MCF 10A (cell line): ENCODE measurements around the gene TNFSF12. TPM values are rescaled to one million over a fixed set of nuclear protein-coding genes. Genes with fewer than 3 reads are reported as not detected.

Experiments
- BruUV-seq: library from RNA; stranded (reverse); fragments of 400-500 nt; replicated peaks from 2 replicates; lab custom pipeline; 2021; lab: Mats Ljungman, UMichigan
- CTCF ChIA-PET: fragments of 300-600 bp; sonication (Branson Sonifier 250); formaldehyde crosslinking; extraction: SDS; loops from one replicate; lab custom pipeline; 2021; ENCODE audit warnings: antibody characterized with exemption, inconsistent platforms; lab: Yijun Ruan, JAX
- POLR2A ChIA-PET: fragments of 300-600, 350-650 bp; sonication (Branson Sonifier 250); formaldehyde crosslinking; extraction: SDS; loops from one replicate; lab custom pipeline; 2020; ENCODE audit warnings: antibody characterized with exemption, inconsistent platforms; lab: Yijun Ruan, JAX
- DNase-seq: peaks from one replicate; pipeline ENCODE4 v3.0.0-alpha.2; 2018; ENCODE audit not compliant: unreplicated experiment
- H3K27ac Mint-ChIP-seq: one replicate; pipeline ENCODE4 v1.8.0; 2022; ENCODE audit warnings: mild to moderate bottlenecking, low read depth, mixed read lengths; ENCODE audit not compliant: unreplicated experiment
- H3K27me3 Mint-ChIP-seq: one replicate; pipeline ENCODE4 v1.8.0; 2022; ENCODE audit warnings: mixed read lengths; ENCODE audit not compliant: insufficient read depth, unreplicated experiment
- H3K36me3 Mint-ChIP-seq: one replicate; pipeline ENCODE4 v1.8.0; 2022; ENCODE audit warnings: mild to moderate bottlenecking, moderate library complexity, mixed read lengths; ENCODE audit not compliant: insufficient read depth, unreplicated experiment
- H3K4me1 Mint-ChIP-seq: one replicate; pipeline ENCODE4 v1.8.0; 2022; ENCODE audit warnings: mixed read lengths; ENCODE audit not compliant: insufficient read depth, unreplicated experiment
- H3K4me3 Mint-ChIP-seq: one replicate; pipeline ENCODE4 v1.8.0; 2022; ENCODE audit warnings: mild to moderate bottlenecking, moderate library complexity, mixed read lengths; ENCODE audit not compliant: unreplicated experiment
- H3K9me3 Mint-ChIP-seq: one replicate; pipeline ENCODE4 v1.8.0; 2022; ENCODE audit warnings: mixed read lengths; ENCODE audit not compliant: unreplicated experiment
- CTCF ChIP-seq: fragments of 200-600 bp; IDR thresholded peaks from one replicate; pipeline ENCODE4 v1.8.0; 2022; ENCODE audit warnings: antibody characterized with exemption, mild to moderate bottlenecking; ENCODE audit not compliant: unreplicated experiment
- intact Hi-C: fragments of 100-400 bp; cut with micrococcal nuclease; formaldehyde crosslinking; loops from 2 replicates; pipeline ENCODE4 v1.14.1; 2022
- total RNA-seq: library from RNA; stranded (reverse); gene quantifications from 2 replicates; pipeline ENCODE4 v1.2.3, GENCODE V29; 2022

Gene TNFSF12
- total RNA-seq, 1 experiment from 2014 or later, result 3.9 TPM

- Mint-ChIP-seq H3K4me3 (peak overlapping the region; percentile 36), H3K27ac (peak overlapping the region; percentile 86), H3K27me3 (no peaks in the 10 kb centered on the region), H3K4me1 (peaks cover 39% of the 10 kb centered on the region), H3K9me3 (no peaks in the 10 kb centered on the region), H3K36me3 (peaks cover 70% of the 10 kb centered on the region)
- BruUV-seq, result no TSS peak
- intact Hi-C loops, result no loop called here
- POLR2A ChIA-PET, result interaction anchor here (0.6 to 13.7 kb wide), 13 partner anchors 8 to 337 kb away, joined by 3 to 294 read pairs (median 5); partner anchors contain the start of genes GABARAP, MPDU1, NEURL4 and POLR2A
- CTCF ChIA-PET, result interaction anchor here (0.6 to 6.4 kb wide), 6 partner anchors 9 to 568 kb away, joined by 3 to 59 read pairs (median 3); partner anchors contain the start of gene SOX15
- no peak for TF ChIP-seq CTCF
- no peak for DNase-seq
These were observed 31.2 kb downstream of the TNFSF12 start for GRCh38 chr17:7579834-7580603.

GRCh38 chr17:7580604-7581575 lies 32.0 kb downstream of the TNFSF12 start:
- Mint-ChIP-seq H3K36me3 (peaks cover 61% of the 10 kb centered on the region), H3K4me1 (peaks cover 41% of the 10 kb centered on the region), H3K4me3 (no peak overlapping the region), H3K27ac (peak overlapping the region; percentile 86), H3K27me3 (no peaks in the 10 kb centered on the region), H3K9me3 (no peaks in the 10 kb centered on the region)
- ChIA-PET CTCF (interaction anchor here (0.6 to 6.4 kb wide), 5 partner anchors 8 to 269 kb away, joined by 3 to 59 read pairs (median 3); partner anchors contain the start of gene SOX15), POLR2A (interaction anchor here (0.6 to 14.9 kb wide), 8 partner anchors 7 to 106 kb away, joined by 3 to 294 read pairs (median 12); partner anchors contain the start of genes FXR2, MPDU1, SOX15 and TP53)
- DNase-seq, result no peak
- TF ChIP-seq CTCF, result no peak
- intact Hi-C loops, result no loop called here
- BruUV-seq, result no TSS peak

- Mint-ChIP-seq H3K27ac (peak overlapping the region; percentile 100), H3K4me1 (peaks cover 53% of the 10 kb centered on the region), H3K9me3 (no peaks in the 10 kb centered on the region), H3K27me3 (no peaks in the 10 kb centered on the region), H3K4me3 (peak overlapping the region; percentile 93), H3K36me3 (peaks cover 54% of the 10 kb centered on the region)
- ChIA-PET POLR2A (interaction anchor here (0.7 to 14.9 kb wide), 16 partner anchors 5 to 362 kb away, joined by 3 to 303 read pairs (median 10); partner anchors contain the start of genes CD68, FXR2, MPDU1 and POLR2A), CTCF (interaction anchor here (0.6 to 7.7 kb wide), 4 partner anchors 8 to 103 kb away, joined by 3 to 89 read pairs (median 12); partner anchors contain the start of genes TP53 and WRAP53)
- no peak for TF ChIP-seq CTCF
- intact Hi-C loops, result no loop called here
- no peak for DNase-seq
- BruUV-seq, result no TSS peak
These were observed 33.8 kb downstream of the TNFSF12 start for GRCh38 chr17:7582396-7583252.
